Effector CD8-positive, alpha-beta T cell (primary cell): Measurements from ENCODE around the gene GOLGA6C.
"Not testable (repeated sequence)": the region's sequence is repeated elsewhere in the genome, so short reads cannot be mapped to it uniquely, and the experiment has no call there.

Experiments
- DNase-seq: peaks from one replicate; lab custom pipeline; 2025; lab: John Stamatoyannopoulos, UW

The GOLGA6C gene

DNA sequence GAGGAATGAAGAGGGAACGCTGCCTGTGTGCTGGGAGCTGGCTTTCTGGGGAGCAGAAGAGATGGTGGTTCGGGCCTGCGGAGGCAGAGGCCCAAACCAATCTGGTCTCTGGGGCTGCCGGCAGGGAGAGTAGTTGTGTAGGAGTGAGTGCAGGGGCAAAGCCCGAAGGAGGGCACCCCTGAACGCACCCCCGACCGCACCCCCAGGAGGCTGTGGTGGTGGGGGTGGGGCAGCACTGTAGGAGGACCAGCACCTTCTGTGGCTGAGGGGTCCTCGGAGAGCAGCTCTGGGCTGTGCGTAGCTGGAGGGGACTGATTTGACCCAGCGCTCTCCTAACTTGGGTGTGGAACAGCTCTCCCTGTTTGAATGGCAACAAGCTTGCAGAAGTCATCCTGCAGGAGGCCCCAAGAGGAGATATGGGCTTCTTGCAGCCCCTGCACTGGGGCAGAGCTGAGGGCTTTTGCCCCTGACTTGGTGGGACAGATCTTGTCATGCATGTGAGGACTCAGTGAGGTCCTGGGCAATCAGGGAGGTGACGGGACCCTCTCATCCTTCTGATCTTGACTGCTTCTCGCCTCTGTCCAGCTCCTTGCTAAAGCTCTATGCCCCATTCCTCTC lies 30.4 kb upstream of the GOLGA6C start:
- DNase-seq = no peak

DNA sequence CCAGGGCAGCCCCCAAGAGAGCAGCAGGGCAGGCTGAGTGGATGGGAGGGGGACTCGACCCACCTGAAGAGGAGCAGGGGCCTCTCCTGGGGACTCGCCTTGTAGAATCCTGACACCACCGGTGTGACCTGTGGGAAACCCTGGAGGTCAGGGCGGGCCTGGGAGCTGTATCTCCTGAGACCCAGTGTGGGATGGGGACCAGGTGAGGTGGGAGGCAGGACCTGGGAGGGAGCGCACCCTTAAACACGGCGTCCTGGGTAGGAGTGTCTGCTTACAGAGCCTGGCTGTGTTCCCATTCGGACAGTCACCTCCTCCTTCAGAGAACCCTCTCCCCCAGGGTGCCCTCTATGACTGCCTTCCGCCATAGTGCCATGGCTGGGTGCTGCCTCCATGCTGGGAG lies 29.3 kb upstream of the GOLGA6C start:
- no peak for DNase-seq

DNA sequence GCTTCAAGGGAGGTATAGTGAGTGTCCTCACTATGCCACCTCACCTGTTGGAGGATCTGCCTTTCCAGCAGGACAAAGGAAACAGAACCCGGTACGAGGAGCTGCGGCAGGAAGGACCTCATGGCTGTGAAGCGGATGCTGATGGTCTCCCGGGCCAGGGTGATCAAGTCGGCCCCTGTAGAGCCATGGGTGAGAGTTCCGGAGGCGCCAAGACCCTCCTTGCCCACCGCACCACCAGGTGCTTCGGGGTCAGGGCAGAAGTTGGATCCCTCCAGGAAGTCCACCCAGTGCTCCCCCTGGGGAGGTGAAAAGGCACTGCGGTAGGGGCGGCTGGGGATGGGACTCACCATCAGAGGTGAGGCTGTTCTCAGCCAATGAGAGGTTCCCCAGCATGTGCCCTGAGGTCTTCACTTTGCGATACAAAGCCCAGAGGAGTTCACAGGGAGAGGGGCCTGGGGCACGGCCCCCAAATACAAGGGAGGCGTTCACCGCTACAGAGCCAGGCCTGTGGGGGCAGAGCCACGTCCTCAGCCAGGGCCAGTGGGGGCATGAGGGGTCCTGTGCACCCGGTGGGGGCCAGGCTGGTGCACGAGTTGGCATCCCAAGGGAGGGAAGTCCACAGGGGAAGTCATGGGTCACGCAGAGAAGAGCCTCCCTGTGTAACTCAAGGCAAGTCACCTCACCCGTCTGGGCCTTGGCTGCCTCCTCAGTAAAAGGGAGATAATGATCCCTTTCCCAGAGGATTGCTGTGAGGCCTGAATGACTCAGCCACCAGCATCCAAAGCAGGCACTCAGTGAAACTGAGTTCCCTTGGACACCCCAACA lies 28.7 kb upstream of the GOLGA6C start:
- DNase-seq = no peak

DNA sequence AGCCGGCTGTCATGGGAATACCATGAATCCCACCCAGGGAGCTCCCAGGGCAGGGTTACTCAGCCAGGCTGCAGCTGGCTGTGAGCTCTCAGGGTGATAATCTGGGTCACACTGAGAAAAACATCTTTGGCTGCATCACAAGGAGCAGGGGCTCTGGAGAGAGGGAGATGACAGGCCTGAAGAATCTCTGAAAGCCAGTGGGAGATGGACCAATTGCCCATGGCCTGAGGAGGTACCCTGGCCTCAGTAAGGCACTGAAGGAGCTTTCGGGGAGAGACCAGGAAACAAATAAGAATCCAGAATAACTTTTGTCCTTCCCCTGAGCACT lies 28.2 kb upstream of the GOLGA6C start:
- DNase-seq = no peak

DNA sequence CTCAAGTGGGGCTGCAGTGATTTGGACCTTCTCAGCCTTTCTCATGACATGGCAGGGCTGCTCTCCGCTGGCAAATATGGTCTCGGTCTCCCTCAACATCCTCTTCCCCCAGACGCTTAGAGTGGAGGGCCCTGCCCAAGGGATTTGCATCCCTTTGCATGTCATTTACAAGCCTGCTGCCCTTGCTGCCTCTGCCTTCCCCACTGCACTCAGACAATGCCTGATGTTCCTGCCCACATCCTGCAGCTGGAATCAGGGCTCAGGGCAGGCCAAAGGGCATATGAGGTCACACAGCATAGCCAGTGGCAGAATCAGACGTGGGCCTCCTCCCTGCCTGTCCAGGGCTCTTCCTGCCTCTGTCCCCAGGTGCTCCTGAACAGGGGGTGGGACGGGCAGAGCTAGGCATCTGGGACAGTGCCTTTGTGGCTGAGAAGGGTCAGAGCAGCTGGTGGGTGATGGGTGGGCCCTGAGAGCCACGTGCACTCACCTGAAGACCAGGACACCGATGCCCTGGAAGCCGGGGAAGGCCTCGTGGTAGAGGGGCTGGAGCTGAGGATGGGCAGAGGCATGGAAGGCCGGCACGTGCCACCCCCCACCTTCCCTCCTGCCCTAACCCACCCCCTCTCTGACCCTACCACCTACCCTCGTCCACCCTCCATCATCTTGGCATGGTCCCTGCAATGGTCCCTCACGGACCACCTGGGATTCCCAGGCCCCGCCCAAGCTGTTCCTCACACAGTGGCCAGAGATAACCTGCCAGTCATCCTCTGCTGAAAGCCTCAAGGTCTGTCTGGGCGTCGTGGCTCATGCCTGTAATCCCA lies 27.4 kb upstream of the GOLGA6C start:
- no peak for DNase-seq

DNA sequence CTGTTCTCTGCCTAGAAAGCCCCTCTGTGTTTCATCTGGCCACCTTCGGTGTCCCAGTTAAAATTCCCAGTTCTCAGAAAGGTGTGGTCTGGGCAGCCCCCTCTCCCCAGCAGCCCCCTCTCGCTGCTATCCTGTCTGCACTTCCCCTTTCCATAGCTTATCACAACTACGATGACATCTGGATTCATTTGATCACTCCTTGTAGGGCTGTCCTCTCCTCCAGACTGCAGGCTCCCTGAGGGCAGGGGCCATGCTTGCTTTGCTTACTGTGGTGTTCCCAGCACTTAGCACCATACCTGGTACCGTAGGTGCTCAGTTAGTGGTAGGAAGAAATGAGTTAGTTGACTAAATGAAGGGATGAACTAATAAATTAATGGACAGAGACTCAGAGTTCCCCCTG lies 26.3 kb upstream of the GOLGA6C start:
- no peak for DNase-seq

DNA sequence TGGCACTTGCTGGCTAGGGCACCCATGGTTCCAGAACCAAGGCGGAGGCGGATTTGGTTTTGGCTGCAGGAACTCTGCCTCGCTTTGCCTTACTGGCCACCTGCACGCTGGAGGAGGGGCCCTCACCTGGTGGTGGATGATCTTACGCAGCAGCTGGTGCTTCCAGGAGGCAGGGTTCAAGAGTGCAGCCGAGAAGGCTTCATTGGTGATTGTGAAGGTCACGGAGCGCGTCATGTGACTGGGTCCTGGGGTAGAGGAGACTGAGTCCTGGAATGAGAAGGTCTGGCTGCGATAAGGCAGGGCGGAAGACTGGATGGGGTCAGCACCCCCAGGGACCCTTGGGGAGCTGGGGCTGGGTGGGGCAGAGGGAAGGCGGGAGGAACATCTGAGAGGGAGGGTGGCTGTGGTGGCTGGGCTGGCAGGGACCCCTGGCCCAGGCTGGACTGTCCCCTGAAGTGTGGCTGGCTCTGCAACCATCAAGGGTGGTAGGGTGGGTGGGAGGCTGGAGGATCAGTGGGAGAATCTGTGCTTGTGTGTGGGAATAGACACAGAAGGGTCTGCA lies 25.8 kb upstream of the GOLGA6C start:
- no peak for DNase-seq

DNA sequence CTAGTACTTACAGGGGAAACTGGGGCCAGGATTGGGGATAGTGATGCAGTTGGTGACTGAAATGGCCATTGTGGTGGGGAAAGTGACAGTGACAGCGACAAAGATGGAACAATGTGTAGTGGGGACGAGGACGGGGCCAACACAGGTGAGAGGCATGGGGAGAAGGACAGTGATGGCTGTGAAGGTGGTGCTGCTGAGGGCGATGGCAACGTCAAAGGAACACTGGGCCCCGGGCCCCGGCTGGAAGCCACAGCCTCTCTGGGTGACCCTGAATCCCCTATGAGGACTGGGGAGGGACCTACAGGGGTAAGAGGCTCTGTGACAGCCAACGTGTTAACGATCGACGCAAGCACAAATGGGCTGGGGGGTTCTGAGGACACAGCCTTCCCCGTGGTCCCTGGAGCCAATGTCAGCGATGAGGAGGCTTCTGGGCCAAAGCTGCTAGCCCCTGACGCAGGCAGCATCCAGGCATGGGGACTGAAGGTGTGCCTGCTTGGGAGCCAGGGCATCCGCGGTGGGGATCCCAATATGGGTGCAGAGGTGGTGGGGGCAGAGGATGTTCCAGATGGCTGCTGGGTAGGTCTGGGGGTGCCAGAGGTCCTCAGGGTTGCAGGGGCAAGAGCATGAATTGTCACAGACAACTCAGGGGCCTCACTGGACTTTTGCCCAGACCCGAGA lies 25.2 kb upstream of the GOLGA6C start:
- no peak for DNase-seq

DNA sequence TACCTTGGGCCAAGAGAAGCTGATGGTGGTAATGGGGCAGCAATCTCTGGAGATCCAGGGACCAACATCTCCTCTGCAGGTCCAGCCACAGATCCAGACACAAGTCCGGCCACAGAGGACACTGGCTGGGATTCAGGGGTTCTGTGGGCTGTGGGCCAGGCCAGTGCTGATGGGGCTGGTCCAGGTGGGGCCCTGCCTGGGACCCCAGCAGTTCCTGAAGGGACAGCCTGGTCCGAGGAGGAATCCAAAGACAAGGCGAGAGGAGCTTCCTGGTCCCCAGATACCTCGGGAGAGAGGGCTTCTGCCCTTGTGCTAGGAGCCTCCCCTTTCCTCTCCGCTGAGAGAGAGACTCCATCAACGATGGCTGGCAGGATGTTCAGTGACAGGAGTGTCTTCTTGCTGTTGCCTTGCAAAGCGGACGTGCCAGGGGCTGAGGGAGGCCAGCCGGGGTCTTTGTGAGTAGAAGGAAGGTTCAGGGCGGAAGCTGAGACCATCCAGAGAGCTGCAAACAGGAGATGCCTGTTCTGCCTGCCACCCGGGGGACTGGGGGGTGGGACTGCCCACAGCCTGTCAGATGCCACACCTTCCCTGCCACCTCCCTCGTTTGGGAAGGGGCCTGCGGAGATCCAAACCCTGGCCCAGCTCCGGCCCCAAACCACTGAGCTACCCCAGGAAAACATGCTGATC lies 24.5 kb upstream of the GOLGA6C start:
- DNase-seq = no peak

DNA sequence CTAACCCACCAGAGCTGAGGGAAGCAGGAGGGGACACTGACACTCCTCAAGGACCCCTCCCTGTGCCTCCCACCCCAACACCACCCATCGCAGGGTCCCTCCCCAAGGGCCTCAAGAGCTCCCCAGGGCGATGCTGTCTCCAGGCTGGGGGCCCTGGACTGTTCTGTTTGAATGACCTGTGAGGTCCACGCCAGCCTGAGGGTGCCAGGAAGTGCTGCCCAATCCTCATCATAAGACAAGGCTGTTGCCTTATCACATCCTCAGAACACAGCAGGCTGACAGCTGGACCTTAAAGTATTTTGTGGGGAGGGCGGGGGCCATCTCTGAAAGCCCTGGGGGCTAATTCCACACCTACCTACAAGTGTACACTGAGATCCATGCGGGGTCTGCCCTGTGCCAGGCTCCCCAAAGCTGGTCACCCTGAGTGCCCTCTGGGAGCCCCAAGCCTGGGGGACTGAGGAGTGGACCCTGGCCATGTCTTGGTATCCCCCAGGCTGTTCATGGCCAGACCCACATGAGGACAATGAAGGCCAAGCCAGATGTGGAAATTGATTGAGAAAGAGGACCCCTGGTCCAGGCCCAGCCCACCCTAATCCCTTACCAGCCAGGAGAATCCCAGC lies 23.8 kb upstream of the GOLGA6C start:
- DNase-seq = no peak

DNA sequence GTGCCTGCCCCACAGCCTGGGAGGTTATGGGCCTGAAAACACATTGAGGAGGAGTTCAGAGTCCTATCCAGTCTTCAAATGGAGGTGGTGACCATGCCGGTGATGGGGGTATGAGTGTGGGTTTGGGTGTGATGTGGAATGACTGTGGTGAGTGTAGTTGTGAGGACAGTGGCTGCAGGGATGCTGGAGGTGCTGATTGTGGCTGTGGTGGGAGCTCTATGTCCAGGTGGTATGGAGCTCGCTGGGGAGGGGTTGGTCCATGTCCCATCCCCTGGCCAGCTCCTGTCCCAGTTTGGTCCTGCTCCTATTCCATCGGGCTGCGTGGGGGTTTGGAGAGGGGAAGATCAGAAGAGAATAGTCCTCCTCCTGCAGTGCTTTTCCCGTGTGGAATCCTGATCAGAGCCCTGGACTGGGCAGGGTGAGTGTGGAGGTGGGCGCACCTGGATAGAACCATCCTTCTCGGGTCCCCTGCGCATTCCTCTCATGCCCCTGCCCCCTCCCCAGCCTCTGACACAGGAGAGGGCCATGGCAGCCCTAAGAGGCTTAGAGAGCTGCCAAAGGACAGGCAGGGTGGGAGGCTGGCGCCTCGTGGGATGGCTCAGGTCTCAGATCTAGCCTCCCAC lies 23.0 kb upstream of the GOLGA6C start:
- DNase-seq = no peak

DNA sequence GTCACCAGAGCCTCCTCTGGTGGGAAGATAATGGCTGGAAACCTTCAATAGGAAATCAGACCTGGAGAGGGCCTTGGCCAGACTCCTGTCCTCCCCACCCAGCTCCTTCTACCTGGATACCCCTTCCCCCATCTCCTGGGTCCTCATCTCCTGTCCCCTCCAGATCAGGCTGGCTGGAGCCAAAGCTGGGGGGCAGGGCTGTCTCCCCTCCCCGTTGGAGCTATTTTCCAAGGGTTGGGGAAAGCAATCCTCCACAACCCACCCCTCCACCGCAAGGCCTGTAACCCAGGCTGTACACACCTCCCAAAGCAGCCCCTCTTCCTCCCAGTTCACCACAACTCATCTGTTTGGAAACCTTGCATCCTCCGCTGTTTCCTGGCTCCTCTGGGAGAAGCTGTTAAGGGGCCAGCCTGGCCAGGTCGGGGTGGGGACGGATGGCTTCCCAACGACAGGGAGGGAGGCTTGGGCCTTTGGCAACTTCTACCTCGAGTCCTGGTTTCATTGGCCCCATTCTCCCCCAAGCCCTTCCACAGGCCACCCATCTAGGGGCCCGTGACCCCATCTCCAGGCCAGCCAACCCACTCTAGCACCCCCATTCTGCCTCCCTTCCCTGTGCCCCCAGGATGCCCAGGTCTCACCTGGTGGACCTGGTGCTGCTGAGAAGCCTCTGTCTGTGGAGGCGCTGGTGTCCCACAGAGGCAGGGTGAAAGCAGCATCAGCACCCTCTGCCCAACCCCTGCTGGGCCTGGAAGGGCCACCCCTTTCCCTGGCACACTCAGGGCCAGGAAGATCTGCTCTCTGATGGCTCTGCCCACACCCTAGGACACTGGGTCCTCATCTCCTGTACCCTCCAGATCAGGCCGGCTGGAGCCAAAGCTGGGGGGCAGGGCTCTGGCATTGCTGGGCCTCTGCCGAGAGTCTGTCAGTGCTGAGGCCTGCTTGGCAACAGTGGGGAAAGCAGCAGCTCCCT lies 22.1 kb upstream of the GOLGA6C start:
- DNase-seq = no peak

DNA sequence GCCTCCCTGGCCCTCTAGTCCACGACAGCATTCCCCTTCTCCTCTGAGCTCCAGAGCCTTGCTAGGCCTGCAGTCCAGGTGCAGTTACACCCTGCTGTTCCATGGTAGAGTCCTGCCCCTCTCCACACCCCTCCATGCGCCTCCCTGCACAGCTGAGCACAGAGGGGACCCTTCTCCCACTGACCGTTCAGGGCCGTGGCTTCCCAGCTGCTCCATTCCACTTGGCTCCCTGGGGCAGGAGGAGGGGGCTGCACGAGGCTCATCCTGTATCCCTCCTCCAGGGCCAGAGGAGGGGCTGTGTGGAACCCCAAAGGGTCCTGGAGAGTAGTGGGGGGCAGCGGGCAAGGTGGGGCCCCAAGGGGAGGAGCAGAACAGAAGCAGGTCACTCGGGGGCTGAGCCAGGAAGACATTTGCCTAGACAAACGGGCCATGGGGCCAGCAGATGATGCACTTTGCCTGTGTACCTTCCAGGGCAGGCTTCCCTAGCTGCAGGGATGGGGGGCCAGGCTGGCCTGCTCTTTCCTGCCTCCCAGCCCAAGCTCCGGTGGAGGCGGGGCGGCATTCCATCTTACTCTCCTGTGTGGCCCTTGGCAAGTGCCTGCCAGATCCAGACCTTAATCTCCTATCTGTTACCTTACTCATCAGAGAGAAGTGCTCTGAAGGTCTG lies 20.7 kb upstream of the GOLGA6C start:
- DNase-seq = no peak

DNA sequence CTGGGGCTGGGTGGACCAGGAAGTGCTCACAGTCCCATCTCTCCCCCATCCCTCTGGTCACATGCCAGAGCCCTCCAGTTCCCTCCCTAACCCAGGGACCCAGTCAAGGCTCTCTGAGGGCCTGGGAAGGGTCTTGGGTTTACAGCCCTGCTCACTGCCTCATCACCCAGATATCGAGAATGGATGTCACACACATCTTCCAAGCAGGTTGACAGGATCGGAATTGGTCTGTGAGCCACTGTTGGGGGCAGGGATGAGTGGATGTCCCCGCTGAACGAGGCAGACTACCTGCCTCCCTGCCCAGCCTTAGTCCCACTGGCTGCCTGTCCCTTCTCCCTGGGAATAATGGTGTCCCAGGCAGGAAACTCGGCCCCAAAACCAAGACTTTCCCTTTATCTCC lies 20.0 kb upstream of the GOLGA6C start:
- no peak for DNase-seq

DNA sequence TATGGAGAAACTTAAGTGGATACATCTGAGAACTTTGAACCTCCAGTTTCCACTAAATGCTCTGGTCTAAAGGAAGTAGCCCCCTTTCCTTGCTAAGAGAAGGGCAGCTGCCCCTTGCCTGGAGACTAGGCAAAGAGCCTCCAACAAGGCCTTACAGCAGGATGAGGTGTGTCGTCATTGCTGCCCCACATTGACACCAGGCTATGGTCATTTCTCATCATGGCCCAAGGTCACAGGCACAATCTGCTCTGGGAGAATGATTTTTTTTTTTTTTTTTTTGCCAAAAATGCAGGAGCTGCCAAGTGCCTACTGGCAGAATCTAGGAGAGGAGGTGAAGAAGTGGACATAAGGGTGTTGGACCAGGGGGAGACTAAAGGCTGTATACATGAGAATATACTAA lies 12.4 kb upstream of the GOLGA6C start:
- not testable (repeated sequence) for DNase-seq

DNA sequence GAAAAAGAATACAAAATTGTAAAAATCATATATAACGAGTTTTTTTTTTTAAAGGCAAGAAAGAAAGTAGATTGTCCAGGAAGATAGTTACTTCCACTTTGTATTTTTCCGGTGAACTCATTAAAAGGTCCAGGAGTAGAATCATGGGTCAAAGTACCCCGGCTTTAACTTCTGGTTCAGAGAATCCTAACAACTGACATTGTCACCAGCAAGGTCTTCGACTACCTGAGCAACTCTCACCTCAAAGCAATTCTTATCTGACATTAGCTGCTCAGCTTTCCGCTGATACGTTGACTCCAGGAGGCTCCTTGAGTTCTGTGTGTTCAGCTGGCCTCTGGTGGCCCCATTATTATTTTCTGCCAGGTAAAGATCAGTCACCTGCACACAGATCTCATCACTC lies 9.1 kb upstream of the GOLGA6C start:
- DNase-seq = not testable (repeated sequence)

DNA sequence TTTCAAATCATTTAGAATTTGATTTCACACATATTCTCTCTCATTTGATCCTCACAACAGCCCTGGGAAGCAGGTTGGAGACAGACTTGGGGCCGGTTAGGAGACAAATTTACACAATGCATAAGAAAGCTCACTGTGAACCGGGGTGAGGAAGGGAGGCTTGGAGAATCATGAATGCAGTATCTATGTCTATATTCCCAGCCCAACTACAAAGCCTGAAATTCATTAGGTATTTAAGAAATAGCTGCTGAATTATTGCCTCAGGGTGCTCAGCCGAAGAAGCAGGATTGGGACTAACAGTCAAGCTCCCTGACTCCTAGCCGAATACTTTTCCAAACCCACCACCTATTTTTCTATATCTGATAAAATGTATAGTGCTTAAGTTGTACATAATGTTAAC lies 8.4 kb upstream of the GOLGA6C start:
- no peak for DNase-seq

DNA sequence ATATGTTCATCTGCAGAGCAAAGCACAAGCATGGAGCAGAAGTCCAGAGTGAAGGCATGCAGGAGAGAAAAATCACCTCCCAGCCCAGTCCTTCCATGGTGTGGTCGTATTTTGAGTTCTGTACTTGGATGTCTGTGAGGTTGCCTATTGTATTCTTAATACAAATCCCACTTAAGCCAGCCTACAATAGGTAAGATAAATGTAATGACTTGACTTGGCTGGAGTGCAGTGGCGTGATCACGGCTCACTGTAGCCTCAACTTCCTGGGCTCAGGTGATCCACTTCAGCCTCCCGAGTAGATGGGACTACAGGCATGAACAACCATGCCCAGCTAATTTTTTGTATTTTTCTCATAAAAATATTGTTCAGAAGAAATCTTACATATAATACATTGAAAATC lies 6.8 kb upstream of the GOLGA6C start:
- DNase-seq = not testable (repeated sequence)

DNA sequence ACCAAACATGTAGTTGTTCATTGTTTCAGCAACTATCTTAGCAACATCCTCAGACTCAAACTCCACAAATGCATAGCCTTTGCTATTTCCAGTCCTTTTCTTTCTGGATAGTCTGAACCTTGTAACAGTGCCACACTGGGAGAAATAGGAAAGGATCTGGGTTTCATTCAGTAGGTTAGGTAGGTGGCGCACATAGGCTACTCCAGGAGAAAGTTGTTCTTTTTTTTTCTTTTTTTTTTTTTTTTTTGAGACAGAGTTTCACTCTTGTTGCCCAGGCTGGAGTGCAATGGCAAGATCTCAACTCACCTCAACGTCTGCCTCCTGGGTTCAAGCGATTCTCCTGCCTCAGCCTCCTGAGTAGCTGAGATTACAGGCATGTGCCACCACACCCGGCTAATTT lies 5.8 kb upstream of the GOLGA6C start:
- DNase-seq = not testable (repeated sequence)
